ENCODE results near the gene IGF1R. TPM values are rescaled to one million over a fixed set of nuclear protein-coding genes. Genes with fewer than 3 reads are reported as not detected.

Gene IGF1R
- total RNA-seq, 2 donors from 2014 or later = 35.0 to 37.0 TPM

DNA sequence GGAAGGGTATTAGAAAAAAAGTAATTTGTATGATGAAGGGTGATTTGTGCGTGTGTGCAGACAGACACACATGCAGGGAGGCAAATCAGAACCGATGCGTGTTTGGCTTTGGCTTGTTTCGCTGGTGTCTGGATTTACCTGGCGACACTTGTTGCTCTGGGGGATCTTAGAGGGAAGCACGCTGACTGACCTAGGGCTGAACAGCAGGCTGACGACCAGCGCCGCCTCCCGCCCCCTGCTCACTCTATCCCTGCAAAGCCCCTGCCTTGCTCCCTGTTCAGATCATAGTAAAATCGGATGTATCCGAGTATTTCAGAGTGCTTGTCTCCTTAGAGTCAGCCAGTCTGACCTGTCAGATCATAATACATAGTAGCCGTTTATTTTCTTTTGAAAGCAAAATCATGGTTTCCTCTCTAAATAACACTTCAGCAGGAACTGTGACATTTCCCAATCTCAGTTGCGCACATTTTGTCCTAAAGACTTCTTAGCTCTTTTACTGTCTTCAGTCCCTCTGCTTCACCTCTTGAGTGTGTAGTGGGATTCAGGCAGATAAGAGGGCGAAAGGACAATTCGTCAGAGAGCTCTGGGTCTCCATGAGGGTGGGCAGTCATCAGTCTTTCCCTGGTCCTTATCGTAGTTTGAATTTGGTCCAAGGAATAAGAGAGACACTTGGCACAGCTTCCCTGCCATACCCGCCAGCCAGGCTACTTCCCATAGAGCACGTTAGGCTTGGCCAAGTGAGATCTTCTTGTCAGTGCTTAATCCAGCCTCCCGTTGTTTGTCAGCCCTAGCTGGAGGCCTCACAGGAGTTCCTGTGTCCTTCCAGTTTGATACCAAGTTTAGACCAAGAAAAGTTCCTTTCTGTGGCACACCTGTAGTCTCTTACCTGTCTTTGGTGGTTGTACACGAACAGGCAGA, 261.9 kb downstream of the IGF1R start:
- Histone ChIP-seq H3K9ac (ENCODE audit: low read depth in 2 of 2, low read length in 2 of 2) (no peak overlapping the region), H3K9me3 (no peaks in the 10 kb centered on the region), H3K27me3 (no peaks in the 10 kb centered on the region), H3K4me3 (no peak overlapping the region), H3K4me1 (peaks cover 6% of the 10 kb centered on the region), H3K36me3 (peaks cover 6% of the 10 kb centered on the region), H3K27ac (no peak overlapping the region)
- intact Hi-C loops (cut with DNase I) = loop anchor here (5.0 kb wide), 2 partner anchors 52 to 133 kb away; no protein-coding TSS in a partner anchor
- no peak for DNase-seq
- TF ChIP-seq CTCF (IDR thresholded peaks at IDR 0.05) = no peak

GRCh38 chr15:98914626-98915025, 266.3 kb downstream of the IGF1R start:
- Histone ChIP-seq H3K9me3 (no peaks in the 10 kb centered on the region), H3K4me3 (no peak overlapping the region), H3K9ac (ENCODE audit: low read depth in 2 of 2, low read length in 2 of 2) (no peak overlapping the region), H3K4me1 (peaks cover 6% of the 10 kb centered on the region), H3K27ac (no peak overlapping the region), H3K36me3 (peaks cover 6% of the 10 kb centered on the region), H3K27me3 (no peaks in the 10 kb centered on the region)
- DNase-seq = no peak
- intact Hi-C loops (cut with DNase I) = loop anchor here (5.0 kb wide), 1 partner anchor 48 kb away; no protein-coding TSS in a partner anchor
- TF ChIP-seq CTCF (IDR thresholded peaks at IDR 0.05) = no peak

GRCh38 chr15:98916826-98917225, 268.5 kb downstream of the IGF1R start:
- Histone ChIP-seq H3K27me3 (no peaks in the 10 kb centered on the region), H3K9me3 (no peaks in the 10 kb centered on the region), H3K9ac (ENCODE audit: low read depth in 2 of 2, low read length in 2 of 2) (no peak overlapping the region), H3K4me1 (peaks cover 6% of the 10 kb centered on the region), H3K36me3 (peaks cover 4% of the 10 kb centered on the region), H3K4me3 (no peak overlapping the region), H3K27ac (no peak overlapping the region)
- intact Hi-C loops (cut with DNase I) = no loop called here
- TF ChIP-seq CTCF (IDR thresholded peaks at IDR 0.05) = no peak
- no peak for DNase-seq

DNA sequence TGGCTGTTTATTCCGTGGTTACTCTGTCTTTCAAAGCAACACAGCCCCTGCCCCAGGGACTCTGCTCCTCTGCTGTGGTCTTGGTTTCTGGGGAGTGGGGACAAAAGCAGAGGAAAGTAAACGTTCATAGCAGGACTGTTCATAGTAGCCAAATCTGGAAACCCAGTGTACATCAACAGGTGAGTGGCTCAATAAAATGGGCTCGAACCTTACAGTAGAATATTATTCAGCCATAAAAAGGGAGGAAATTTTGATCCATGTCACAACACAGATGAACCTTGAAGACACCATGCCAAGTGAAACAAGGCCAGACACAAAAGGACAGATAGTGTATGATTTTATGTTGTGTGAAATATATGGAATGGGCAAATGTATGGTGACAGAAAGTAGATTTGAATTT, 269.1 kb downstream of the IGF1R start:
- H3K9me3 ChIP-seq = no peaks in the 10 kb centered on the region
- H3K27ac ChIP-seq = no peak overlapping the region
- no peaks in the 10 kb centered on the region for H3K27me3 ChIP-seq
- H3K4me3 ChIP-seq = no peak overlapping the region
- no peak for DNase-seq
- no peak for TF ChIP-seq CTCF (IDR thresholded peaks at IDR 0.05)
- H3K9ac ChIP-seq (ENCODE audit: low read depth in 2 of 2, low read length in 2 of 2) = no peak overlapping the region
- peaks cover 6% of the 10 kb centered on the region for H3K4me1 ChIP-seq
- H3K36me3 ChIP-seq = no peaks in the 10 kb centered on the region
- intact Hi-C loops (cut with DNase I) = no loop called here

DNA sequence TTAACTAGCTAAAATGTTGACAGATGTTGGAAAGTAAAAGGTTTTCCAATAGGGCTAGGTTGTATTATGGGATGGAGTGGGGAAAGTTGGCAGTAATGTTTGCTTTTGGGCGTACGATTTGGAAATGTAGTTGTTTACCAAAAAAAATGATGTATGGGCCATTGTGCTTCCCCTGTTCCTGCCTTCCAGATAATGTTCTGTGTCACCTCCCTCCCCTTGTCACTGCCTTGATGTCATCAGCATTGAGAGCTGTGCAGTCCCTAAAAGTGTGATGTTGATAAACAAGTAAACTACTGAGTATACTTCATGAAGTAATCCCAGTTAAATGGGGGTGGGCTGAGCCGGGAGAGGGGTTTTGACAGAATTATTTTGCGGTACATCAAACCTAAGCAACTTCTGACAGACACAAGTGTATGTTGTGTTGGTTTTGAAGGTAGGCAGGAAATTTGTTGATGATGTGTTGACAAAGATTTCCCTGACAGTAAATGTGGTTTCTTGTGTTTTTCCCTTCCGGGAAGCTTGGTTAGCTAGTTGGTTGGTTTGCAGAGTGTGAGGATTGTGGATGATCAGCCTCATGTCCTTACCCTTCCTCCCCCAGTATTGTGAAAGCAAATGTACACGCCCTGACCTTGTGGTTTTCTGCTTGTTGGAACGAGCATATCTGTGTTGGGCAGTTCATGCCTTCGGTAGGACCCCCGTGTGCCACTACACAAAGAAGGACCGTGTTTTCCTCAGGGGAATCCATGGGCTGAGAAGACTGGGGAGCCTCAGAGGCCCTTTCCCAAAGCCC, 271.9 kb downstream of the IGF1R start:
- Histone ChIP-seq H3K4me3 (no peak overlapping the region), H3K4me1 (no peaks in the 10 kb centered on the region), H3K27ac (no peak overlapping the region), H3K9ac (ENCODE audit: low read depth in 2 of 2, low read length in 2 of 2) (no peak overlapping the region), H3K27me3 (no peaks in the 10 kb centered on the region), H3K36me3 (no peaks in the 10 kb centered on the region), H3K9me3 (no peaks in the 10 kb centered on the region)
- no peak for DNase-seq
- no peak for TF ChIP-seq CTCF (IDR thresholded peaks at IDR 0.05)
- intact Hi-C loops (cut with DNase I) = no loop called here

All from colonic mucosa (tissue), 4 donors.